CD4-positive, alpha-beta memory T cell (primary cell): ENCODE measurements around the gene COL1A1. TPM values are rescaled to one million over a fixed set of nuclear protein-coding genes. Genes with fewer than 3 reads are reported as not detected.

Source experiments
- CTCF ChIA-PET: fragments of 350-600 bp; sonication (Branson Sonifier 250); formaldehyde crosslinking; loops from one replicate; lab custom pipeline; 2021; ENCODE audit warnings: inconsistent platforms; ENCODE audit not compliant: partially characterized antibody; lab: Charles Lee
- POLR2A ChIA-PET: fragments of 350-600 bp; sonication (Branson Sonifier 250); formaldehyde crosslinking; loops from one replicate; lab custom pipeline; 2021; ENCODE audit not compliant: partially characterized antibody; lab: Charles Lee
- DNase-seq, 5 donors: peaks; one replicate each; pipeline versions ENCODE4 v3.0.0 to v3.0.0-alpha.2; 2020 to 2022; ENCODE audit warnings: mixed read lengths in 1 of 5
- H3K27ac ChIP-seq: one replicate; pipeline ENCODE4 v1.7.0; 2013; ENCODE audit warnings: low read depth, low read length
- H3K27me3 ChIP-seq: 2 replicates; pipeline ENCODE4 v1.7.0; 2013; ENCODE audit warnings: mild to moderate bottlenecking, low read length, moderate library complexity; ENCODE audit not compliant: insufficient read depth
- H3K36me3 ChIP-seq: 2 replicates; pipeline ENCODE4 v1.7.0; 2013; ENCODE audit warnings: mild to moderate bottlenecking, low read length, moderate library complexity; ENCODE audit not compliant: insufficient read depth
- H3K4me1 ChIP-seq: 2 replicates; pipeline ENCODE4 v1.7.0; 2013; ENCODE audit warnings: mild to moderate bottlenecking, low read length, moderate library complexity; ENCODE audit not compliant: insufficient read depth
- H3K4me3 ChIP-seq, 2 donors: one replicate each; pipeline ENCODE4 v1.7.0; 2013; ENCODE audit warnings: low read length in 2 of 2, mild to moderate bottlenecking in 1 of 2
- H3K9me3 ChIP-seq, 2 donors: one replicate each; pipeline ENCODE4 v1.7.0; 2013; ENCODE audit warnings: low read length in 2 of 2, control low read depth in 1 of 2; ENCODE audit not compliant: control insufficient read depth in 1 of 2
- H3K27ac Mint-ChIP-seq, 7 donors: one replicate each; pipeline ENCODE4 v1.8.0; 2020 to 2021; ENCODE audit warnings: mixed read lengths in 7 of 7, mild to moderate bottlenecking in 6 of 7, inconsistent platforms in 3 of 7, moderate library complexity in 3 of 7
- H3K27me3 Mint-ChIP-seq, 2 donors: one replicate each; pipeline ENCODE4 v1.8.0; 2020 to 2021; ENCODE audit warnings: mixed read lengths in 2 of 2
- H3K36me3 Mint-ChIP-seq, 2 donors: one replicate each; pipeline ENCODE4 v1.8.0; 2020 to 2021; ENCODE audit warnings: mixed read lengths in 2 of 2, inconsistent platforms in 1 of 2, mild to moderate bottlenecking in 1 of 2
- H3K4me1 Mint-ChIP-seq, 4 donors: one replicate each; pipeline ENCODE4 v1.8.0; 2020 to 2021; ENCODE audit warnings: mixed read lengths in 4 of 4, mild to moderate bottlenecking in 1 of 4
- H3K4me3 Mint-ChIP-seq, 8 donors: one replicate each; pipeline ENCODE4 v1.8.0; 2020 to 2021; ENCODE audit warnings: mixed read lengths in 8 of 8, mild to moderate bottlenecking in 7 of 8, moderate library complexity in 6 of 8, inconsistent platforms in 3 of 8
- H3K9me3 Mint-ChIP-seq, 8 donors: one replicate each; pipeline ENCODE4 v1.8.0; 2020 to 2021; ENCODE audit warnings: mixed read lengths in 8 of 8, mild to moderate bottlenecking in 5 of 8, inconsistent platforms in 3 of 8, moderate library complexity in 1 of 8
- intact Hi-C: fragments of 100-400 bp; cut with micrococcal nuclease; formaldehyde crosslinking; loops from one replicate; pipeline ENCODE4 v1.15.1; 2023
- polyA plus RNA-seq, 2 donors: library from polyadenylated mRNA; unstranded; fragments of 300-500 nt; fragmentation: Illumina TruSeq; gene quantifications; one replicate each; pipeline ENCODE4 v1.2.3, GENCODE V29; 2021
- total RNA-seq, 2 experiments: library from RNA; stranded (reverse); gene quantifications; one replicate each; pipeline ENCODE4 v1.2.3, GENCODE V29; 2021

Gene COL1A1
- total and polyA plus RNA-seq, 4 experiments from 2014 or later: 1.0 to 1.6 TPM; not detected in 2

GRCh38 chr17:50192618-50193291 lies 8.7 kb downstream of the COL1A1 start:
- H3K4me3 Mint-ChIP-seq: no peak overlapping the region
- POLR2A ChIA-PET: no interaction called here
- intact Hi-C loops: no loop called here
- CTCF ChIA-PET: interaction anchor here (1.9 kb wide), 1 partner anchor 9 kb away, joined by 5 read pairs; the partner anchor contains the start of gene COL1A1
- H3K36me3 ChIP-seq: no peaks in the 10 kb centered on the region
- no peaks in the 10 kb centered on the region for H3K9me3 ChIP-seq
- no peaks in the 10 kb centered on the region for H3K4me1 ChIP-seq
- DNase-seq: no peak
- peak overlapping the region in 1 of 7 donors; percentile 44 for H3K27ac Mint-ChIP-seq
- H3K4me3 ChIP-seq: no peak overlapping the region
- no peak overlapping the region for H3K27ac ChIP-seq
- peaks cover 0 to 6% (median 0%) of the 10 kb centered on the region in 4 donors for H3K4me1 Mint-ChIP-seq
- no peaks in the 10 kb centered on the region for H3K27me3 ChIP-seq
- H3K9me3 Mint-ChIP-seq: no peaks in the 10 kb centered on the region
- no peaks in the 10 kb centered on the region for H3K36me3 Mint-ChIP-seq
- H3K27me3 Mint-ChIP-seq: peaks cover 0 to 3% of the 10 kb centered on the region in 2 donors

GRCh38 chr17:50192144-50192617 lies 9.2 kb downstream of the COL1A1 start:
- intact Hi-C loops: no loop called here
- ChIA-PET POLR2A (no interaction called here), CTCF (interaction anchor here (1.9 kb wide), 1 partner anchor 9 kb away, joined by 5 read pairs; the partner anchor contains the start of gene COL1A1)
- Histone ChIP-seq H3K9me3 (no peaks in the 10 kb centered on the region), H3K27ac (no peak overlapping the region), H3K27me3 (no peaks in the 10 kb centered on the region), H3K36me3 (no peaks in the 10 kb centered on the region), H3K4me1 (no peaks in the 10 kb centered on the region), H3K4me3 (no peak overlapping the region)
- Mint-ChIP-seq H3K4me1 (no peaks in the 10 kb centered on the region), H3K27me3 (no peaks in the 10 kb centered on the region), H3K4me3 (no peak overlapping the region), H3K9me3 (no peaks in the 10 kb centered on the region), H3K27ac (no peak overlapping the region), H3K36me3 (no peaks in the 10 kb centered on the region)
- DNase-seq: no peak

- CTCF ChIA-PET: interaction anchor here (1.5 to 1.9 kb wide), 2 partner anchors 8 to 10 kb away, joined by 3 to 5 read pairs; partner anchors contain the start of gene COL1A1
- H3K4me3 Mint-ChIP-seq: no peak overlapping the region
Measured at GRCh38 chr17:50191359-50192143, 9.9 kb downstream of the COL1A1 start.

GRCh38 chr17:50190603-50191358 lies 10.7 kb downstream of the COL1A1 start:
- Mint-ChIP-seq H3K27ac (no peak overlapping the region), H3K4me1 (no peaks in the 10 kb centered on the region)
- DNase-seq: no peak

More at GRCh38 chr17:50191359-50192143, 9.9 kb downstream of the COL1A1 start:
- DNase-seq: no peak
- no peak overlapping the region for H3K27ac ChIP-seq
- POLR2A ChIA-PET: no interaction called here
- H3K4me3 ChIP-seq: no peak overlapping the region
- no peaks in the 10 kb centered on the region for H3K27me3 ChIP-seq
- no peaks in the 10 kb centered on the region for H3K9me3 Mint-ChIP-seq
- H3K36me3 ChIP-seq: no peaks in the 10 kb centered on the region
- no peaks in the 10 kb centered on the region for H3K4me1 ChIP-seq
- no peaks in the 10 kb centered on the region for H3K4me1 Mint-ChIP-seq
- no peaks in the 10 kb centered on the region for H3K9me3 ChIP-seq
- intact Hi-C loops: no loop called here
- H3K27me3 Mint-ChIP-seq: no peaks in the 10 kb centered on the region
- no peaks in the 10 kb centered on the region for H3K36me3 Mint-ChIP-seq
- no peak overlapping the region for H3K27ac Mint-ChIP-seq

GRCh38 chr17:50190293-50190602 lies 11.2 kb downstream of the COL1A1 start:
- intact Hi-C loops: no loop called here
- H3K9me3 Mint-ChIP-seq: peaks cover 0 to 2% (median 0%) of the 10 kb centered on the region in 8 donors
- no peaks in the 10 kb centered on the region for H3K27me3 ChIP-seq
- CTCF ChIA-PET: interaction anchor here (1.5 kb wide), 1 partner anchor 10 kb away, joined by 3 read pairs; no protein-coding TSS in a partner anchor
- H3K4me1 Mint-ChIP-seq: no peaks in the 10 kb centered on the region
- no peak for DNase-seq
- H3K36me3 ChIP-seq: no peaks in the 10 kb centered on the region
- H3K4me3 Mint-ChIP-seq: no peak overlapping the region
- no peaks in the 10 kb centered on the region for H3K27me3 Mint-ChIP-seq
- no peaks in the 10 kb centered on the region for H3K4me1 ChIP-seq
- H3K4me3 ChIP-seq: no peak overlapping the region
- POLR2A ChIA-PET: interaction anchor here (0.6 kb wide), 1 partner anchor 521 kb away, joined by 4 read pairs; no protein-coding TSS in a partner anchor
- no peaks in the 10 kb centered on the region for H3K36me3 Mint-ChIP-seq
- no peak overlapping the region for H3K27ac ChIP-seq
- H3K27ac Mint-ChIP-seq: peak overlapping the region in 1 of 7 donors; percentile 17
- H3K9me3 ChIP-seq: no peaks in the 10 kb centered on the region

More at GRCh38 chr17:50190603-50191358, 10.7 kb downstream of the COL1A1 start:
- POLR2A ChIA-PET: interaction anchor here (0.6 kb wide), 1 partner anchor 522 kb away, joined by 4 read pairs; no protein-coding TSS in a partner anchor
- intact Hi-C loops: no loop called here
- no peak overlapping the region for H3K4me3 Mint-ChIP-seq
- Histone ChIP-seq H3K4me1 (no peaks in the 10 kb centered on the region), H3K27me3 (no peaks in the 10 kb centered on the region), H3K4me3 (no peak overlapping the region), H3K36me3 (no peaks in the 10 kb centered on the region), H3K9me3 (no peaks in the 10 kb centered on the region), H3K27ac (no peak overlapping the region)
- H3K36me3 Mint-ChIP-seq: no peaks in the 10 kb centered on the region
- no peaks in the 10 kb centered on the region for H3K27me3 Mint-ChIP-seq
- H3K9me3 Mint-ChIP-seq: peaks cover 0 to 2% (median 0%) of the 10 kb centered on the region in 8 donors
- CTCF ChIA-PET: interaction anchor here (1.5 to 1.9 kb wide), 2 partner anchors 9 to 11 kb away, joined by 3 to 5 read pairs; partner anchors contain the start of gene COL1A1

- intact Hi-C loops: no loop called here
- Mint-ChIP-seq H3K27me3 (no peaks in the 10 kb centered on the region), H3K27ac (peak overlapping the region in 1 of 7 donors; percentile 17), H3K4me1 (no peaks in the 10 kb centered on the region), H3K9me3 (peaks cover 0 to 2% (median 0%) of the 10 kb centered on the region in 8 donors), H3K36me3 (no peaks in the 10 kb centered on the region), H3K4me3 (no peak overlapping the region)
- no peak overlapping the region for H3K4me3 ChIP-seq
- ChIA-PET CTCF (no interaction called here), POLR2A (no interaction called here)
- no peaks in the 10 kb centered on the region for H3K4me1 ChIP-seq
- no peaks in the 10 kb centered on the region for H3K27me3 ChIP-seq
- no peaks in the 10 kb centered on the region for H3K9me3 ChIP-seq
- DNase-seq: no peak
- H3K36me3 ChIP-seq: no peaks in the 10 kb centered on the region
- H3K27ac ChIP-seq: no peak overlapping the region
Measured at GRCh38 chr17:50189550-50190292, 11.7 kb downstream of the COL1A1 start.
